Sigmoid colon (tissue), 4 donors: Measurements from ENCODE around the gene OR2T1.

Experiments used
- EP300 ChIP-seq, 4 donors: sonication (generic); formaldehyde crosslinking; IDR thresholded peaks; one replicate each; pipeline ENCODE4 v1.6.1; 2017; ENCODE audit warnings: antibody characterized with exemption in 4 of 4
- POLR2A ChIP-seq, 2 donors: fragments of 450-650 bp; IDR thresholded peaks; one replicate each; pipeline ENCODE4 v1.6.1; 2016; ENCODE audit warnings: antibody characterized with exemption in 2 of 2, mild to moderate bottlenecking in 2 of 2, moderate library complexity in 2 of 2
- POLR2AphosphoS5 ChIP-seq, 4 donors: sonication (generic); formaldehyde crosslinking; IDR thresholded peaks; one replicate each; pipeline ENCODE4 v1.6.1; 2017; ENCODE audit warnings: antibody characterized with exemption in 4 of 4

DNA sequence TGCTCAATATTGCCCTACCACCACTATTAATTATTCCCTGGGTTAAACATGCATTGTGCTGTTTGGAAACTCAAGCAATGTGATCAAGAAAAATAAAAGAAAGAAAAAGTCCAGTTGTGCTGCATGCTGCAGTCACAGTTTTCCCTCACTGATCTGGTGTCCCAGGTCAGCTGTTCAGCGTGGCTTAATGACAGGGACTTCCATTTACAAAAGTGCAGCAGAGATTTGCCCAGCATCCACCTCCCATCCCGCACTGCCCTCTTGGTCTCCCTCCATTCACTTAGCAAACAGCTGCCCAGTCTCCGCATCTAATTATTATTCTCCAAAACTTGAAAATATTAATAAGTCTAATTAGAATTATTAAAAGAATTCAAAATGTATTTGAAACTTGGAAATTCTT is 43.4 kb upstream of the OR2T1 start:
- TF ChIP-seq POLR2AphosphoS5 (IDR thresholded peaks at IDR 0.05), result no peak
- no peak for TF ChIP-seq POLR2A (IDR thresholded peaks at IDR 0.05)
- no peak for TF ChIP-seq EP300 (IDR thresholded peaks at IDR 0.05)
